Esophagus squamous epithelium (tissue), 4 donors: Measurements from ENCODE around the gene HOXA13.

Experiments
- POLR2A ChIP-seq, 4 donors: fragments of 450-650 bp; IDR thresholded peaks; one replicate each; pipeline ENCODE4 v1.6.1; 2017; ENCODE audit warnings: antibody characterized with exemption in 4 of 4, mild to moderate bottlenecking in 4 of 4, moderate library complexity in 3 of 4
- TF ChIP-seq, protein P1 (sequence below), 6 experiments: fragments of 450-650 bp in 4 of 6; fragments of 200-600 bp in 2 of 6; sonication (generic) in 2 of 6; IDR thresholded peaks; one replicate each; pipeline ENCODE4 v1.5.1; 2016 to 2019; ENCODE audit warnings: antibody characterized with exemption in 6 of 6, mild to moderate bottlenecking in 4 of 6, moderate library complexity in 4 of 6

DNA sequence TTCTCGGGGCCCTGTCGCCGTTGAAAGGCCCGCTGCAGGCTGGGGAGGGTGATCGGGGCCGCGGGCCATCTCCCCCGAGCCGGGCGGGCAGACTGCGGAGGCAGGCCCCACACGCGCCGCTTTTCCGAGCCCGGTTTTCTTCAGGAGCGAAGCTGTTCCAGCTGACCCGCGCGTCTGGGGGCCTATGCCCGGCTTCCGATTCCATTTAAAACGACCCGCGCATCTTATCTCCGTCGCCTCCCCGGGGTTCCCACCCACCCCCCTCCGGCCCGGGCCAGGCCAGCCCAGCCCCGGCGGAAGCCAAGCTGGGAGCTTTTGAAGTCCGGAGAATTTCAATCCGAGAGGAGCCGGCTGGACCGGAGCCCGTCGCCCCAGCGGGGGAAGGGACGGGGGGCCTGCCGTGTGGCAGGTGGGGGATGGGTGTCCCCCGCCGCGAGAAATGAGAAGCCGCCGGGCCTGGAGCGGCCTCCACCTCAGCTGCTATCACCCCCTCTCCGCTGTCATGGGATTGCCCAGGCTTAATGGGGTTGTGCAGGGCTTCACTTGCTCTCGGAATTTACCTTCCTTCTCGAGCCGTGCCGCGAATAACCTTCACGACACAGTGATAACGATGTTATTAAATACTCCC, 39.6 kb upstream of the HOXA13 start:
- TF ChIP-seq, protein P1, sequence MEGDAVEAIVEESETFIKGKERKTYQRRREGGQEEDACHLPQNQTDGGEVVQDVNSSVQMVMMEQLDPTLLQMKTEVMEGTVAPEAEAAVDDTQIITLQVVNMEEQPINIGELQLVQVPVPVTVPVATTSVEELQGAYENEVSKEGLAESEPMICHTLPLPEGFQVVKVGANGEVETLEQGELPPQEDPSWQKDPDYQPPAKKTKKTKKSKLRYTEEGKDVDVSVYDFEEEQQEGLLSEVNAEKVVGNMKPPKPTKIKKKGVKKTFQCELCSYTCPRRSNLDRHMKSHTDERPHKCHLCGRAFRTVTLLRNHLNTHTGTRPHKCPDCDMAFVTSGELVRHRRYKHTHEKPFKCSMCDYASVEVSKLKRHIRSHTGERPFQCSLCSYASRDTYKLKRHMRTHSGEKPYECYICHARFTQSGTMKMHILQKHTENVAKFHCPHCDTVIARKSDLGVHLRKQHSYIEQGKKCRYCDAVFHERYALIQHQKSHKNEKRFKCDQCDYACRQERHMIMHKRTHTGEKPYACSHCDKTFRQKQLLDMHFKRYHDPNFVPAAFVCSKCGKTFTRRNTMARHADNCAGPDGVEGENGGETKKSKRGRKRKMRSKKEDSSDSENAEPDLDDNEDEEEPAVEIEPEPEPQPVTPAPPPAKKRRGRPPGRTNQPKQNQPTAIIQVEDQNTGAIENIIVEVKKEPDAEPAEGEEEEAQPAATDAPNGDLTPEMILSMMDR (IDR thresholded peaks at IDR 0.05): no peak
- no peak for TF ChIP-seq POLR2A (IDR thresholded peaks at IDR 0.05)
